GM23338 (cell line): ENCODE data around the gene ENC1. TPM values are rescaled to one million over a fixed set of nuclear protein-coding genes. Genes with fewer than 3 reads are reported as not detected.

Source experiments
- ATAC-seq: fragments of 200-7000 bp; cut with Tn5 transposase; 3 replicates; pipeline ENCODE4 v1.9.1; 2020
- DNase-seq: peaks from one replicate; pipeline ENCODE4 v3.0.0-alpha.2; 2015; ENCODE audit warnings: low spot score
- H2AFZ ChIP-seq: fragments of 200-600 bp; sonication (generic); 2 replicates; pipeline ENCODE4 v1.8.0; 2016; ENCODE audit warnings: antibody characterized with exemption, mild to moderate bottlenecking, moderate library complexity
- H3F3A ChIP-seq: fragments of 200-600 bp; sonication (generic); replicated peaks from 2 replicates; pipeline ENCODE4 v1.8.0; 2017; ENCODE audit warnings: antibody characterized with exemption, mixed run types, low read depth
- H3K27ac ChIP-seq: fragments of 200-600 bp; sonication (generic); 2 replicates; pipeline ENCODE4 v1.6.1; 2016; ENCODE audit warnings: low read depth
- H3K27me3 ChIP-seq: fragments of 200-600 bp; sonication (generic); 2 replicates; pipeline ENCODE4 v1.8.0; 2016; ENCODE audit warnings: mild to moderate bottlenecking, mixed run types, moderate library complexity; ENCODE audit not compliant: insufficient read depth
- H3K36me3 ChIP-seq: fragments of 200-600 bp; sonication (generic); 2 replicates; pipeline ENCODE4 v1.8.0; 2016; ENCODE audit warnings: mild to moderate bottlenecking; ENCODE audit not compliant: insufficient read depth
- H3K4me1 ChIP-seq: fragments of 200-600 bp; sonication (generic); 2 replicates; pipeline ENCODE4 v1.8.0; 2016; ENCODE audit warnings: mild to moderate bottlenecking, moderate library complexity; ENCODE audit not compliant: insufficient read depth
- H3K4me2 ChIP-seq: fragments of 200-600 bp; sonication (generic); 2 replicates; pipeline ENCODE4 v1.7.1; 2017; ENCODE audit warnings: mixed run types
- H3K4me3 ChIP-seq: fragments of 200-600 bp; sonication (generic); 2 replicates; pipeline ENCODE4 v1.6.1; 2016; ENCODE audit warnings: mixed run types
- H3K79me2 ChIP-seq: fragments of 200-600 bp; sonication (generic); replicated peaks from 2 replicates; pipeline ENCODE4 v1.8.0; 2017; ENCODE audit warnings: mild to moderate bottlenecking; ENCODE audit not compliant: insufficient read depth
- H3K9me2 ChIP-seq: fragments of 200-600 bp; sonication (generic); 2 replicates; pipeline ENCODE4 v1.8.0; 2017; ENCODE audit not compliant: insufficient read depth
- H4K20me1 ChIP-seq: fragments of 200-600 bp; sonication (generic); replicated peaks from 2 replicates; pipeline ENCODE4 v1.8.0; 2017; ENCODE audit warnings: mild to moderate bottlenecking; ENCODE audit not compliant: insufficient read depth
- H3K27ac Mint-ChIP-seq: 2 replicates; pipeline ENCODE4 v1.8.0; 2020; ENCODE audit warnings: inconsistent platforms, mild to moderate bottlenecking, moderate library complexity, mixed read lengths
- H3K27me3 Mint-ChIP-seq: 3 replicates; pipeline ENCODE4 v1.8.0; 2022; ENCODE audit warnings: low read depth, mild to moderate bottlenecking, moderate library complexity, mixed read lengths, inconsistent platforms; ENCODE audit not compliant: insufficient read depth, poor library complexity
- H3K36me3 Mint-ChIP-seq: 3 replicates; pipeline ENCODE4 v1.8.0; 2021; ENCODE audit warnings: low read depth, mild to moderate bottlenecking, inconsistent platforms, moderate library complexity, mixed read lengths
- H3K4me1 Mint-ChIP-seq: 3 replicates; pipeline ENCODE4 v1.8.0; 2020; ENCODE audit warnings: mild to moderate bottlenecking, inconsistent platforms, mixed read lengths
- H3K4me3 Mint-ChIP-seq: 3 replicates; pipeline ENCODE4 v1.8.0; 2021; ENCODE audit warnings: moderate library complexity, mild to moderate bottlenecking, inconsistent platforms, mixed read lengths
- H3K9me3 Mint-ChIP-seq: 3 replicates; pipeline ENCODE4 v1.8.0; 2020; ENCODE audit warnings: moderate library complexity, mild to moderate bottlenecking, inconsistent platforms, mixed read lengths
- CREB1 ChIP-seq: fragments of 250-450 bp; sonication (Bioruptor Pico); IDR thresholded peaks from 2 replicates; pipeline ENCODE4 v1.5.0; 2020; ENCODE audit warnings: low read depth, mild to moderate bottlenecking, moderate library complexity
- CTCF ChIP-seq, 2 experiments: fragments of 200-600 bp in 1 of 2; sonication (generic) in 1 of 2; conservative IDR thresholded peaks; 2 replicates each; pipeline versions ENCODE4 v1.5.1 to v1.6.1; 2016 to 2017; ENCODE audit warnings: antibody characterized with exemption in 2 of 2, low read depth in 2 of 2, mild to moderate bottlenecking in 2 of 2, moderate library complexity in 1 of 2
- STAT1 ChIP-seq: IDR thresholded peaks from one replicate; pipeline ENCODE4 v1.6.1; 2016; ENCODE audit warnings: antibody characterized with exemption; ENCODE audit not compliant: unreplicated experiment
- ZNF331 ChIP-seq: fragments of 250-450 bp; sonication (Bioruptor Pico); IDR thresholded peaks from 2 replicates; pipeline ENCODE4 v1.5.0; 2020; ENCODE audit warnings: low read depth, mild to moderate bottlenecking, moderate library complexity
- ZNF462 ChIP-seq: fragments of 250-450 bp; sonication (Bioruptor Pico); IDR thresholded peaks from 2 replicates; pipeline ENCODE4 v1.5.0; 2020; ENCODE audit warnings: mild to moderate bottlenecking, moderate library complexity
- polyA plus RNA-seq: library from polyadenylated mRNA; unstranded; fragments of >200 nt; fragmentation: Nextera tagmentation; extraction: Ambion mirVana; gene quantifications from 2 replicates; pipeline ENCODE4 v1.2.1, GENCODE V29; 2016
- total RNA-seq: library from RNA; depleted of rRNA; stranded (reverse); fragments of >200 nt; shearing (Covaris generic); gene quantifications from 2 replicates; pipeline ENCODE4 v1.2.3, GENCODE V29; 2014

The ENC1 gene
- total and polyA plus RNA-seq, 2 experiments from 2014 or later: 8.2 to 27.9 TPM

- TF ChIP-seq STAT1: no peak
- TF ChIP-seq ZNF331 (CRISPR knock-in tag): no peak
Observed at GRCh38 chr5:74686962-74687751, 46.6 kb upstream of the ENC1 start (continued).

GRCh38 chr5:74685979-74686631, 45.6 kb upstream of the ENC1 start:
- H3K4me3 Mint-ChIP-seq: peak overlapping the region; percentile 70
- Histone ChIP-seq H4K20me1 (no peaks in the 10 kb centered on the region), H3K27ac (no peak overlapping the region), H3K9me2 (peaks cover 5% of the 10 kb centered on the region; the same call in 1 of the 2 replicates), H3F3A (0 out of 2 replicates have a peak, but pooled peaks cover 3% of the 10 kb centered on the region), H3K4me2 (peak overlapping the region; percentile 99), H3K4me1 (peaks cover 8% of the 10 kb centered on the region), H3K79me2 (peaks cover 4% of the 10 kb centered on the region; the same call in 1 of the 2 replicates), H3K27me3 (no peaks in the 10 kb centered on the region), H2AFZ (peak overlapping the region; percentile 94), H3K36me3 (peaks cover 1% of the 10 kb centered on the region; the same call in 1 of the 2 replicates), H3K4me3 (peak overlapping the region; percentile 90)
- peaks cover 3% of the 10 kb centered on the region; the same call in 2 of the 3 replicates for H3K36me3 Mint-ChIP-seq
- H3K9me3 Mint-ChIP-seq: no peaks in the 10 kb centered on the region
- TF ChIP-seq CREB1 (no peak), STAT1 (no peak), ZNF462 (CRISPR knock-in tag) (no peak), CTCF (conservative IDR thresholded peaks at IDR 0.05; ENCODE audit: low read depth in 2 of 2) (no peak)
- H3K27me3 Mint-ChIP-seq: peaks cover 10% of the 10 kb centered on the region
- ATAC-seq: peak; percentile 7
- DNase-seq: no peak
- peaks cover 11% of the 10 kb centered on the region for H3K4me1 Mint-ChIP-seq
- H3K27ac Mint-ChIP-seq: no peak overlapping the region
